Adrenal gland (tissue), 12 donors: ENCODE measurements around the gene BLVRB. TPM values are rescaled to one million over a fixed set of nuclear protein-coding genes. Genes with fewer than 3 reads are reported as not detected.

Source experiments
- DNase-seq, 7 donors: peaks; one replicate each; pipeline ENCODE4 v3.0.0-alpha.2; 2019 to 2020
- H3K27ac ChIP-seq, 5 donors: fragments of 200-600 bp; sonication (generic) in 4 of 5; 1 replicate in 3 of 5; 2 replicates in 2 of 5; pipeline versions ENCODE4 v1.5.1 to v1.8.0; 2016 to 2020; ENCODE audit warnings: mild to moderate bottlenecking in 1 of 5
- H3K27me3 ChIP-seq: fragments of 200-600 bp; 2 replicates; pipeline ENCODE4 v1.8.0; 2021
- H3K36me3 ChIP-seq, 2 donors: fragments of 200-600 bp; replicated peaks in 1 of 2; 1 replicate in 1 of 2; 2 replicates in 1 of 2; pipeline versions ENCODE4 v1.5.1 to v1.8.0; 2018 to 2022
- H3K4me1 ChIP-seq, 2 donors: fragments of 200-600 bp; replicated peaks in 1 of 2; 1 replicate in 1 of 2; 2 replicates in 1 of 2; pipeline versions ENCODE4 v1.5.1 to v1.8.0; 2018 to 2021
- H3K4me3 ChIP-seq, 4 donors: fragments of 200-600 bp; sonication (generic) in 3 of 4; one replicate each; pipeline ENCODE4 v1.5.1; 2016 to 2018
- H3K9me3 ChIP-seq, 3 donors: fragments of 200-600 bp; sonication (generic) in 1 of 3; replicated peaks in 1 of 3; 1 replicate in 2 of 3; 2 replicates in 1 of 3; pipeline versions ENCODE4 v1.5.1 to v1.8.0; 2016 to 2021
- CTCF ChIP-seq, 6 experiments: fragments of 450-650 bp in 4 of 6; fragments of 200-600 bp in 2 of 6; sonication (generic) in 1 of 6; IDR thresholded peaks; 1 replicate in 5 of 6; 2 replicates in 1 of 6; pipeline versions ENCODE4 v1.5.1 to v1.8.0; 2016 to 2021; ENCODE audit warnings: antibody characterized with exemption in 6 of 6, mild to moderate bottlenecking in 2 of 6, moderate library complexity in 1 of 6
- POLR2A ChIP-seq, 2 donors: fragments of 450-650 bp; IDR thresholded peaks; one replicate each; pipeline ENCODE4 v1.6.1; 2017; ENCODE audit warnings: antibody characterized with exemption in 2 of 2, mild to moderate bottlenecking in 2 of 2, moderate library complexity in 1 of 2
- WGBS, 4 donors: extraction: QIAGEN DNeasy Blood & Tissue Kit in 2 of 4; methylation state at CpG; one replicate each; pipeline versions ENCODE4 v1.1.5 to v1.1.7; 2013 to 2017; 5-methylcytosine and 5-hydroxymethylcytosine counted together
- intact Hi-C, 2 donors: fragments of 100-400 bp; cut with DNase I; formaldehyde crosslinking; loops; one replicate each; pipeline versions ENCODE4 v1.14.1 to v1.15.0; 2022 to 2023
- polyA plus RNA-seq, 3 donors: library from polyadenylated mRNA; stranded (reverse); fragments of 200-250 nt in 2 of 3; fragments of 350-450 nt in 1 of 3; fragmentation: Illumina TruSeq in 1 of 3; extraction: RNeasy Lipid Tissue Mini Kit (QIAGEN cat#74804) in 1 of 3; gene quantifications; one replicate each; pipeline ENCODE4 v1.2.3, GENCODE V29; 2013 to 2014
- total RNA-seq, 9 donors: library from RNA; depleted of rRNA in 4 of 9; stranded (reverse); fragments of >200 nt in 4 of 9; fragments of 120-200 nt in 1 of 9; fragmentation: NEBNext Ultra II Directional in 1 of 9; extraction: Animal tissue kit (Norgen Biotek cat#: 25700) in 1 of 9; gene quantifications; one replicate each; pipeline versions ENCODE4 v1.1.0 to v1.2.4, GENCODE V29; 2013 to 2023
- donor health status: healthy with polysubstance abuse.
- donor health status: Bipolar disorder and iron deficiency.
- donor health status: DM: yes; HTN: yes; CAD: no.
- donor health status: DM: no; HTN: no; CAD: no.
- donor health status: DM: no; HTN: no; CAD: no.
- donor health status: DM: yes; HTN: yes; CAD: no.

Gene BLVRB
- total and polyA plus RNA-seq, 12 donors, result 53.8 to 303 (median 123) TPM

GRCh38 chr19:40425450-40426287 lies 39.9 kb downstream of the BLVRB start, which contains the start of gene SERTAD1:
TSS of gene SERTAD1 (minus strand) at chr19:40425992. CDS start at chr19:40423546, 2,446 bp downstream.
- intact Hi-C loops, result no loop called here
- WGBS, 4 donors, result 0% methylated on average over 12 to 75 of the region's 75 CpGs
- peak; percentile 98 to 100 for TF ChIP-seq POLR2A (IDR thresholded peaks at IDR 0.05)
- TF ChIP-seq CTCF (IDR thresholded peaks at IDR 0.05), result peak; percentile 57 to 79 (median 73)

DNA sequence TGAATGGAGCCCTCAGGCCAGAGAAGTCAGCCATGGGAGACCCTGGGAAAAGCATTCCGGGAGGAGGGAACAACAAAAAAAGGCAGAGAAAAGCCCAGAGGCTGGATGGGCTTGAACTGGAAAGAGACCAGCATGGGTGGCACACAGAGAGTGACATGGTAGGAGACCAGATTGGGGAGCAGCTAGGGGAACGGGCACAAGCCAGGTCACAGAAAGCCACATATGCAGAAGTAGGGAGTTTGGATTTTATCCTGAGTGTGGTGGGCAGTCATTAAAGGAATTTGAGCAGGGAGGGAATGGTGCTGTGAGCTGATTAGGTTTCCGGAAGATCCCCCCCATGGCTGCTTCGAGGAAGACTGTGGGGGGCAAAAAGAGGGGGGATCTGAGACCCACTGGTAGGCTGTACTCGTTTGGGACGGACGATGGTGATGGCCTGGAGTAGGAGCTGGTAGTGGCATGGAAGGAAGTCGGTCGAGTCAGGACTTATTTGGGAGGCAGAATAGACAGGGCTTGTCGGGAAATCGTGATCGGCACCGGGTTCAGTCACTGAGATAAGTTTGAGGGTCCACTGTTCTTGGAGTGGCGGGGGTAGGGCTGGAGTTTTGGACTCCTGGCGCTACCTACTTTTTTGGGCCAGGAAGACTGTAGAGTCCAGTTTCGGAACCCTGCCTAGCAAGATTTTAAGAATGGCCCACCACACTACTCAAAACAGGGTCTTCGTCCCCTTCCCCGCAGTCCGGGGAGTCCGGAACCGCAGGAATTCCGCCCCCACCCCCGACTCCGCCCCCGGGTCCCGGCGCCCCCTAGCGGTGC lies 40.7 kb downstream of the BLVRB start:
- 2% methylated on average over 21 to 28 of the region's 28 CpGs for WGBS, 4 donors
- H3K27me3 ChIP-seq, result no peaks in the 10 kb centered on the region
- peak overlapping the region; percentile 21 to 93 (median 86) for H3K4me3 ChIP-seq
- intact Hi-C loops, result no loop called here
- no peaks in the 10 kb centered on the region for H3K9me3 ChIP-seq
- peak in 1 of 7 donors; percentile 25 for DNase-seq
- H3K27ac ChIP-seq, result peak overlapping the region; percentile 99 to 100 (median 100)
- TF ChIP-seq CTCF (IDR thresholded peaks at IDR 0.05) (no peak), POLR2A (IDR thresholded peaks at IDR 0.05) (peak in 1 of 2 donors; percentile 9)
- H3K36me3 ChIP-seq, result peaks cover 0 to 12% of the 10 kb centered on the region in 2 donors
- peaks cover 6 to 42% of the 10 kb centered on the region in 2 donors for H3K4me1 ChIP-seq

More at GRCh38 chr19:40425450-40426287, 39.9 kb downstream of the BLVRB start, which contains the start of gene SERTAD1:
- peak within 1 kb of the TSS; percentile 99 to 100 (median 100) for H3K27ac ChIP-seq
- no peaks in the 10 kb centered on the region for H3K27me3 ChIP-seq
- peaks cover 0 to 12% of the 10 kb centered on the region in 2 donors for H3K36me3 ChIP-seq
- peak within 1 kb of the TSS; percentile 21 to 93 (median 86) for H3K4me3 ChIP-seq
- DNase-seq, result peak; percentile 99 to 100 (median 100)
- no peaks in the 10 kb centered on the region for H3K9me3 ChIP-seq
- H3K4me1 ChIP-seq, result peaks cover 6 to 35% of the 10 kb centered on the region in 2 donors

DNA sequence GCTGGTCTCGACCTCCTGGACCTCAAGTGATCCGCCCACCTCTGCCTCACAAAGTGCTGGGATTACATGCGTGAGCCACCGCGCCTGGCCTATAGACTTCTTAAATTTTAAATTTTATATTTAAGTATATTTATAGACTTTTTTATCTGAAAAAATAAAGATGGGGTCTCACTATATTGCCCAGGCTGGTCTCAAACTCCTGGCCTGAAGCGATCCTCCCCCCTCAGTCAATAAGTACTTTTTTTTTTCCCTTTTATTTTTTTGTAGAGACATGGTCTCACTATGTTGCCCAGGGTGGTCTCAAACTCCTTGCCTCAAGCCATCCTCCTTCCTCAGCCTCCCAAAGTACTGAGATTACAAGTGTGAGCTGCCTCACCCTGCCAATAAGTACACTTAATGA lies 41.6 kb downstream of the BLVRB start:
- intact Hi-C loops, result no loop called here

More for the DNA sequence above, 41.6 kb downstream of the BLVRB start:
- H3K4me3 ChIP-seq, result no peak overlapping the region
- TF ChIP-seq CTCF (IDR thresholded peaks at IDR 0.05), result no peak
- TF ChIP-seq POLR2A (IDR thresholded peaks at IDR 0.05), result no peak
- H3K4me1 ChIP-seq, result peaks cover 6 to 42% of the 10 kb centered on the region in 2 donors
- no peaks in the 10 kb centered on the region for H3K9me3 ChIP-seq
- H3K27me3 ChIP-seq, result no peaks in the 10 kb centered on the region
- H3K27ac ChIP-seq, result peak overlapping the region in 2 of 5 donors; percentile 99 to 100
- H3K36me3 ChIP-seq, result peaks cover 0 to 12% of the 10 kb centered on the region in 2 donors
- DNase-seq, result no peak
- WGBS, 4 donors, result 94 to 96% (median 94%) methylated on average over 6 of the region's 6 CpGs
